ENCODE measurements around the gene PDK1.

PDK1 gene

GRCh38 chr2:172639823-172640222, 83.9 kb downstream of the PDK1 start:
- no peak for DNase-seq (ENCODE audit: low read depth in 2 of 2, low spot score in 1 of 2)

- no peak for DNase-seq (ENCODE audit: low read depth in 2 of 2, low spot score in 1 of 2)
Measured at GRCh38 chr2:172640389-172640788, 84.5 kb downstream of the PDK1 start.

GRCh38 chr2:172642301-172643020, 86.6 kb downstream of the PDK1 start:
- DNase-seq (ENCODE audit: low read depth in 2 of 2, low spot score in 1 of 2), result no peak

DNA sequence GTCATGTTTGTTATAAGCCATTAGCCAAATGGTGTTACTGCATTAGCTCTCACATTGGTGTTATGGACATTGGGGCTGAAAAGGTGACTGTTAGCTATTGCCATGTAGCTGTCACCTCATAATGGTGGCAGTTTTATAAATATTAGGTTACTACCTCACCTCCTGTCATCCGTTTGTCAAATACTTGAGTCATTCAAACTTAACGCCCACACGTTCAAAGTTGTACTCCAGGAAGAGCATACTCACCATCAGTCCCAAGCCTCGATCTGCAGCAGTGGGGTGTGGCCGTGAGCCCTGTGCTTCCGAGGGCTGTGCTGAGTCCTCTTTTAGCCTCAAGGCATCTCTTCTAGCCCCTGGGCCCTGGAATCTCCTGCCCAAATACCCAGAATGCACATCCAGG, 87.3 kb downstream of the PDK1 start:
- DNase-seq (ENCODE audit: low read depth in 2 of 2, low spot score in 1 of 2), result no peak

- no peak for DNase-seq (ENCODE audit: low read depth in 2 of 2, low spot score in 1 of 2)
Measured at GRCh38 chr2:172647439-172647838, 91.5 kb downstream of the PDK1 start.

- no peak for DNase-seq (ENCODE audit: low read depth in 2 of 2, low spot score in 1 of 2)
Measured at GRCh38 chr2:172655091-172655837, 99.4 kb downstream of the PDK1 start.

GRCh38 chr2:172655838-172656573, 100.1 kb downstream of the PDK1 start:
- DNase-seq (ENCODE audit: low read depth in 2 of 2, low spot score in 1 of 2), result no peak

All from stimulated activated CD8-positive, alpha-beta memory T cell treated with anti-CD3 and anti-CD28 coated beads, Interleukin-4, amount 100 ng/mL, for 4 hours (primary cell).